Stimulated activated memory B cell treated with anti-CD40 and anti-IgM and Interleukin-4, amounts not matched to agents 10 μg/mL and 1 μg/mL and 100 μg/mL, for 72 hours (primary cell): ENCODE measurements around the gene CAMK1D.
"Not testable (repeated sequence)": the region's sequence is repeated elsewhere in the genome, so short reads cannot be mapped to it uniquely, and the experiment has no call there.

Experiments used
- ATAC-seq: fragments of 150-1000 bp; cut with Tn5 transposase; 2 replicates; pipeline ENCODE4 v1.10.0; 2021
- H3K27ac Mint-ChIP-seq: one replicate; pipeline ENCODE4 v1.8.0; 2022; ENCODE audit warnings: mild to moderate bottlenecking, mixed read lengths
- H3K27me3 Mint-ChIP-seq: one replicate; pipeline ENCODE4 v1.8.0; 2022; ENCODE audit warnings: mixed read lengths
- H3K36me3 Mint-ChIP-seq: one replicate; pipeline ENCODE4 v1.8.0; 2022; ENCODE audit warnings: mixed read lengths
- H3K4me1 Mint-ChIP-seq: one replicate; pipeline ENCODE4 v1.8.0; 2022; ENCODE audit warnings: mixed read lengths
- H3K4me3 Mint-ChIP-seq: one replicate; pipeline ENCODE4 v1.8.0; 2022; ENCODE audit warnings: mild to moderate bottlenecking, moderate library complexity, mixed read lengths
- H3K9me3 Mint-ChIP-seq: one replicate; pipeline ENCODE4 v1.8.0; 2022; ENCODE audit warnings: mixed read lengths

The CAMK1D gene

GRCh38 chr10:12808014-12808613, 458.8 kb downstream of the CAMK1D start:
- H3K27me3 Mint-ChIP-seq = no peaks in the 10 kb centered on the region
- H3K4me1 Mint-ChIP-seq = peaks cover 9% of the 10 kb centered on the region
- H3K4me3 Mint-ChIP-seq = no peak overlapping the region
- H3K36me3 Mint-ChIP-seq = peaks cover 61% of the 10 kb centered on the region
- H3K27ac Mint-ChIP-seq = no peak overlapping the region
- no peak for ATAC-seq
- no peaks in the 10 kb centered on the region for H3K9me3 Mint-ChIP-seq

GRCh38 chr10:12810046-12810445, 460.7 kb downstream of the CAMK1D start:
- not testable (repeated sequence) for H3K4me3 Mint-ChIP-seq, H3K4me1 Mint-ChIP-seq, ATAC-seq, H3K27me3 Mint-ChIP-seq, H3K27ac Mint-ChIP-seq, H3K9me3 Mint-ChIP-seq
- H3K36me3 Mint-ChIP-seq = peaks cover 80% of the 10 kb centered on the region

GRCh38 chr10:12811826-12812225, 462.5 kb downstream of the CAMK1D start:
- H3K4me3 Mint-ChIP-seq = no peak overlapping the region
- no peaks in the 10 kb centered on the region for H3K27me3 Mint-ChIP-seq
- peaks cover 9% of the 10 kb centered on the region for H3K4me1 Mint-ChIP-seq
- H3K9me3 Mint-ChIP-seq = peaks cover 3% of the 10 kb centered on the region
- peaks cover 87% of the 10 kb centered on the region for H3K36me3 Mint-ChIP-seq
- H3K27ac Mint-ChIP-seq = no peak overlapping the region
- ATAC-seq = no peak

GRCh38 chr10:12812571-12812970, 463.2 kb downstream of the CAMK1D start:
- Mint-ChIP-seq H3K36me3 (peaks cover 85% of the 10 kb centered on the region), H3K9me3 (peaks cover 3% of the 10 kb centered on the region), H3K4me1 (peaks cover 8% of the 10 kb centered on the region), H3K4me3 (no peak overlapping the region), H3K27me3 (no peaks in the 10 kb centered on the region), H3K27ac (no peak overlapping the region)
- no peak for ATAC-seq

GRCh38 chr10:12814166-12814565, 464.8 kb downstream of the CAMK1D start:
- no peak for ATAC-seq
- no peak overlapping the region for H3K4me3 Mint-ChIP-seq
- H3K9me3 Mint-ChIP-seq = peaks cover 3% of the 10 kb centered on the region
- peaks cover 90% of the 10 kb centered on the region for H3K36me3 Mint-ChIP-seq
- no peaks in the 10 kb centered on the region for H3K27me3 Mint-ChIP-seq
- no peak overlapping the region for H3K27ac Mint-ChIP-seq
- H3K4me1 Mint-ChIP-seq = no peaks in the 10 kb centered on the region

- H3K27me3 Mint-ChIP-seq = no peaks in the 10 kb centered on the region
- no peak overlapping the region for H3K4me3 Mint-ChIP-seq
- H3K36me3 Mint-ChIP-seq = peaks cover 82% of the 10 kb centered on the region
- no peak overlapping the region for H3K27ac Mint-ChIP-seq
- peaks cover 1% of the 10 kb centered on the region for H3K9me3 Mint-ChIP-seq
- no peak for ATAC-seq
- no peaks in the 10 kb centered on the region for H3K4me1 Mint-ChIP-seq
These were observed 469.7 kb downstream of the CAMK1D start for GRCh38 chr10:12819071-12819470.

- Mint-ChIP-seq H3K27me3 (no peaks in the 10 kb centered on the region), H3K9me3 (no peaks in the 10 kb centered on the region), H3K4me3 (no peak overlapping the region), H3K27ac (no peak overlapping the region), H3K36me3 (peaks cover 82% of the 10 kb centered on the region), H3K4me1 (no peaks in the 10 kb centered on the region)
- ATAC-seq = no peak
These were observed 470.3 kb downstream of the CAMK1D start for GRCh38 chr10:12819656-12820055.

GRCh38 chr10:12822126-12822892, 473.0 kb downstream of the CAMK1D start:
- Mint-ChIP-seq H3K27me3 (no peaks in the 10 kb centered on the region), H3K4me1 (no peaks in the 10 kb centered on the region), H3K27ac (no peak overlapping the region), H3K9me3 (no peaks in the 10 kb centered on the region), H3K36me3 (peaks cover 76% of the 10 kb centered on the region), H3K4me3 (no peak overlapping the region)
- no peak for ATAC-seq

GRCh38 chr10:12822893-12823170, 473.5 kb downstream of the CAMK1D start:
- Mint-ChIP-seq H3K4me3 (no peak overlapping the region), H3K9me3 (no peaks in the 10 kb centered on the region), H3K27me3 (no peaks in the 10 kb centered on the region), H3K4me1 (no peaks in the 10 kb centered on the region), H3K36me3 (peaks cover 78% of the 10 kb centered on the region), H3K27ac (peak overlapping the region; percentile 3)
- no peak for ATAC-seq

- Mint-ChIP-seq H3K36me3 (peaks cover 78% of the 10 kb centered on the region), H3K27me3 (no peaks in the 10 kb centered on the region), H3K9me3 (no peaks in the 10 kb centered on the region), H3K27ac (peak overlapping the region; percentile 3), H3K4me3 (no peak overlapping the region), H3K4me1 (no peaks in the 10 kb centered on the region)
- no peak for ATAC-seq
These were observed 474.0 kb downstream of the CAMK1D start for GRCh38 chr10:12823328-12823727.

- Mint-ChIP-seq H3K36me3 (peaks cover 77% of the 10 kb centered on the region), H3K4me1 (no peaks in the 10 kb centered on the region), H3K9me3 (no peaks in the 10 kb centered on the region), H3K27ac (no peak overlapping the region), H3K4me3 (no peak overlapping the region), H3K27me3 (no peaks in the 10 kb centered on the region)
- no peak for ATAC-seq
These were observed 476.0 kb downstream of the CAMK1D start for GRCh38 chr10:12825260-12825849.

GRCh38 chr10:12826800-12827372, 477.5 kb downstream of the CAMK1D start:
- H3K4me3 Mint-ChIP-seq = no peak overlapping the region
- no peak overlapping the region for H3K27ac Mint-ChIP-seq
- no peaks in the 10 kb centered on the region for H3K9me3 Mint-ChIP-seq
- peaks cover 65% of the 10 kb centered on the region for H3K36me3 Mint-ChIP-seq
- no peaks in the 10 kb centered on the region for H3K4me1 Mint-ChIP-seq
- H3K27me3 Mint-ChIP-seq = no peaks in the 10 kb centered on the region
- no peak for ATAC-seq

- Mint-ChIP-seq H3K27me3 (no peaks in the 10 kb centered on the region), H3K4me1 (no peaks in the 10 kb centered on the region), H3K36me3 (peaks cover 62% of the 10 kb centered on the region), H3K9me3 (no peaks in the 10 kb centered on the region), H3K4me3 (no peak overlapping the region), H3K27ac (no peak overlapping the region)
- ATAC-seq = no peak
These were observed 479.4 kb downstream of the CAMK1D start for GRCh38 chr10:12828736-12829135.

GRCh38 chr10:12829831-12830390, 480.6 kb downstream of the CAMK1D start:
- no peak overlapping the region for H3K27ac Mint-ChIP-seq
- H3K4me3 Mint-ChIP-seq = no peak overlapping the region
- no peaks in the 10 kb centered on the region for H3K9me3 Mint-ChIP-seq
- no peak for ATAC-seq
- peaks cover 50% of the 10 kb centered on the region for H3K36me3 Mint-ChIP-seq
- H3K4me1 Mint-ChIP-seq = no peaks in the 10 kb centered on the region
- H3K27me3 Mint-ChIP-seq = no peaks in the 10 kb centered on the region

GRCh38 chr10:12832096-12832495, 482.7 kb downstream of the CAMK1D start:
- H3K4me1 Mint-ChIP-seq = no peaks in the 10 kb centered on the region

More at GRCh38 chr10:12832096-12832495, 482.7 kb downstream of the CAMK1D start:
- Mint-ChIP-seq H3K27ac (no peak overlapping the region), H3K4me3 (no peak overlapping the region), H3K9me3 (no peaks in the 10 kb centered on the region), H3K36me3 (peaks cover 37% of the 10 kb centered on the region), H3K27me3 (no peaks in the 10 kb centered on the region)
- no peak for ATAC-seq
